ENCODE data around the gene TMEM86B. TPM values are rescaled to one million over a fixed set of nuclear protein-coding genes. Genes with fewer than 3 reads are reported as not detected.

The TMEM86B gene
- total RNA-seq = 2.0 and 2.4 TPM in 2 replicates

GRCh38 chr19:55228403-55229031 lies at the start of gene TMEM86B:
Gene TMEM86B (minus strand): TSS chr19:55228763. CDS start chr19:55228741, 22 bp downstream.

GRCh38 chr19:55258828-55259539 lies 30.4 kb upstream of the TMEM86B start, which contains the start of gene PPP6R1:
Gene PPP6R1 (minus strand): TSS chr19:55259017. CDS start chr19:55247103, 11,914 bp downstream.

DNA sequence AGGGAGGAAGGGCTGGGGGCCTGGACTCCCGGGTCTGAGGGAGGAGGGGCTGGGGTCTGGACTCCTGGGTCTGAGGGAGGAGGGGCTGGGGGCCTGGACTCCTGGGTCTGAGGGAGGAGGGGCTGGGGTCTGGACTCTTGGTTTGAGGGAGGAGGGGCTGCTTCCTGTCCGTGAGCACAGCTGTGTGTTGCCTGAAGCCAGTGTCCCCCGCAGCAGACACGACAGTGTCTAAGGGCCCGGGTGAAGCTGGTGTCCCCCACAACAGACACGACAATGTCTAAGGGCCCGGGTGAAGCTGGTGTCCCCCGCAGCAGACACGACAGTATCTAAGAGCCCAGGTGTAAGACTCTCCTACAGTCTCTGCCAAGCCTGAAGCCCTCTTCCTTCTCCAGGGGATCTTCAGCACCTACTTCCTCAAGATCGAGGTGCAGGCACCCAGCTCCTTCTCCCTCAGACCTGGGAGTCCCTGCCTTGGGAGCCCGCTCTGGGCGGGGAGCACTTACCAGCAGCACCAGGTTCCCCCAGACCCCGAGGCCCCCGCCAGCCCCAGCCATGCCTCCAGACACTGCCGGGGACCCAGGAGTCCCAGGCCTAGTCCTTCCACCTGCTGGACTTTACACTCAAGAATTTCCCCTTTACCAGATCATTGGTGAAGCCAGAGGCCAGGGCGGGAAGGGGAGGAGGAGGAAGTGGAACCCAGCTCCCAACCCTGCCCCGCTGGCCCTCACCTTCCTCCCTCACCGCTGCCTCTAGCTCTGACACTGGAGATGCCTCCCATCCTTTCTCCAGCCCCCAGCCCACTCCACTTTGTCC lies 19.5 kb downstream of the TMEM86B start, which contains the start of gene PTPRH:
Gene PTPRH (minus strand): TSS at position 622 of the 813 bp plus-strand sequence. CDS start 68 bp downstream, at position 554.

GRCh38 chr19:55179606-55180484 lies 48.7 kb downstream of the TMEM86B start, which contains the start of gene SYT5:
Gene SYT5 (minus strand): TSS chr19:55180289. CDS start chr19:55179041, 1,248 bp downstream.

Small RNAs within 50 kb of the gene (small RNA-seq; reads per million reads assigned to genes)
- gene MIR6802 (0.11 reads per million), gene MIR6803 (not detected), gene MIR6804 (not detected)

Other genes with a start within 250 kb of the TMEM86B start
- gene GP6, start 190.5 kb downstream of the TMEM86B start, total RNA-seq = not detected in 2 replicates
- 13.7 and 14.3 TPM in 2 replicates for gene RDH13, start 165.6 kb downstream of the TMEM86B start, total RNA-seq
- 5.9 and 7.7 TPM in 2 replicates for gene EPS8L1, start 152.9 kb downstream of the TMEM86B start, total RNA-seq
- gene PPP1R12C, start 111.1 kb downstream of the TMEM86B start, total RNA-seq = 64.1 and 89.2 TPM in 2 replicates
- gene TNNT1, start 79.6 kb downstream of the TMEM86B start, total RNA-seq = not detected in 2 replicates
- not detected in 2 replicates for gene TNNI3, start 71.0 kb downstream of the TMEM86B start, total RNA-seq
- gene DNAAF3, start 62.1 kb downstream of the TMEM86B start, total RNA-seq = 0.33 and 0.38 TPM in 2 replicates
- gene SYT5, start 48.5 kb downstream of the TMEM86B start, total RNA-seq = not detected in 2 replicates
- gene PTPRH, start 19.3 kb downstream of the TMEM86B start, total RNA-seq = 0.48 and 0.65 TPM in 2 replicates
- gene PPP6R1, start 30.3 kb upstream of the TMEM86B start, total RNA-seq = 44.2 and 52.3 TPM in 2 replicates
- gene HSPBP1, start 51.3 kb upstream of the TMEM86B start, total RNA-seq = 30.4 and 37.2 TPM in 2 replicates
- gene BRSK1, start 55.2 kb upstream of the TMEM86B start, total RNA-seq = 0.29 and 1.3 TPM in 2 replicates
- not detected in 2 replicates for gene TMEM150B, start 96.6 kb upstream of the TMEM86B start, total RNA-seq
- 5.6 and 9.8 TPM in 2 replicates for gene KMT5C, start 111.1 kb upstream of the TMEM86B start, total RNA-seq
- gene COX6B2, start 126.0 kb upstream of the TMEM86B start, total RNA-seq = not detected in 2 replicates
- not detected in 2 replicates for gene GARIN5B, start 134.5 kb upstream of the TMEM86B start, total RNA-seq
- gene IL11, start 141.7 kb upstream of the TMEM86B start, total RNA-seq = 0.33 TPM in 1 of 2 replicates, not detected in the other
- not detected in 2 replicates for gene TMEM190, start 148.1 kb upstream of the TMEM86B start, total RNA-seq
- gene TMEM238, start 155.5 kb upstream of the TMEM86B start, total RNA-seq = 0.33 TPM in 1 of 2 replicates, not detected in the other
- gene RPL28, start 157.2 kb upstream of the TMEM86B start, total RNA-seq = 445 and 511 TPM in 2 replicates
- gene UBE2S, start 179.0 kb upstream of the TMEM86B start, total RNA-seq = 106 and 121 TPM in 2 replicates
- not detected in 2 replicates for gene SHISA7, start 214.5 kb upstream of the TMEM86B start, total RNA-seq
- gene ISOC2, start 232.9 kb upstream of the TMEM86B start, total RNA-seq = 60.9 and 67.6 TPM in 2 replicates
- not detected in 2 replicates for gene C19orf85, start 236.0 kb upstream of the TMEM86B start, total RNA-seq
- gene ZNF628, start 247.9 kb upstream of the TMEM86B start, total RNA-seq = 2.5 and 9.8 TPM in 2 replicates

Data from vein endothelial cell (primary cell).